HG03469 (cell line): ENCODE results near the gene PFDN4.

Experiments used
- ATAC-seq: cut with Tn5 transposase; IDR thresholded peaks from one replicate; pipeline ENCODE4 v1.9.1; 2021; ENCODE audit warnings: mild to moderate bottlenecking, moderate library complexity, moderate number of reproducible peaks; ENCODE audit not compliant: unreplicated experiment

The PFDN4 gene

DNA sequence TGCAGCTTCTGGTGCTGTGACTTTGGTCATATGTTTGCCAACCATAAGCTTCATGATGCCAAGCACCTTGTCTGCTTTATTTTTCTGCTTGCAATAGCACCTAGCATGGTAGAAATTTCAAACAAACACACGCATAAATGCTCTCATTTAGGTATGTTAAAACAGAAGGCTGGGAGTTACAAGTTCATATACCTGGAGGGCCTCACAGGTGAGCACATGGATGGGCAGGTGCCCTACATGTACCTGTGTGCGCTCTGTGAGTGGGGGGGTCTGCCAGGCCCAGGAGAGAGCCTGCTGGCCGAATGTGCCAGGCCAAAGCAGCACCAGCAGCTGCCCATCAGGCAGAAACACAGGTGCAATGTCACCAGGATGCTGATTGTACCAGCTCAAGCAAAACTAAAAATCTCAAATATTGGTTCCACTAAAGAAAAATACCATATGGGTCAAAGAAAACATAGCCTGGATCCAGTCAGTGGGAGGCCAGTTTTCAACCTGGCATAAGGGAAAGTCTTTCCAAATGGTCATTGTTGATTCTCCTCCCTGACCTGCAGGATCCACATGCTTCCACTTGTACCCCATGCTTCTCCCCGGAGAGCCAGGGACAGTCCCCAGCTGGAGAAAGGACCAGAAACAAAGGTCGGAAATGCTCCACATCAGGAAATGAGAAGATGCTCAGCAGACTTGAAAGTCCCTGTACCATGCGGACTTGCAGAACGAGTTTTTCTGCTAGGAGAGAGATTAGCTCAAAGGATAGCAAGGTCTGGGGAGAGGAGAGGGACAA is 7.2 kb upstream of the PFDN4 start:
- no peak for ATAC-seq

DNA sequence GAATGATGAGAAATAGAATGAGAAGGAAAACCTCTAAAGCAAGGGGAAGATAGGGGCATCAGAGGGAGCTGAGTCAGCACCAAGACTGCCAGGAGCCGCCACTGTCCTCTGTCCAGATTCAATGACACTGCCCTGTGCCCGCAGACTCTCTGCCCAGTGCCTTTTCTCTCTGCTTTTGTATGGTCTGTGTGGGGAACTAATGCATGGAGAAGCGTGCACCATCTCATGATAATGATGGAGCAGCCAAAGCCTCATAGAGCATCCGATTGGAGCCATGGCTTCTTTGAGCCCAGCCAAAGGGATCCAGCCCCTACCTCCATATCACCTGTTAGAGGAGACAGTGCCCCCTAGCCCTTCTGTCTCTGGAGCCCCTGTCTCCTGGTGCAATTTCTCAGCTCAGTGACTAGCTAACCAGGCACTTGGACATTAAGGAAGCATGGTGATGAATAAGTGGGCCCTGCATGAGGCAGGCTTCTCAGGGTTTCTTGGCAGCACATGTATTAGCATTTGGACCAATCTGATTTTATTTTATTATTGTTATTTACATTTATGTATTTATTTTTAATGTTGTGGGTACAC is 6.5 kb upstream of the PFDN4 start:
- ATAC-seq, result no peak

DNA sequence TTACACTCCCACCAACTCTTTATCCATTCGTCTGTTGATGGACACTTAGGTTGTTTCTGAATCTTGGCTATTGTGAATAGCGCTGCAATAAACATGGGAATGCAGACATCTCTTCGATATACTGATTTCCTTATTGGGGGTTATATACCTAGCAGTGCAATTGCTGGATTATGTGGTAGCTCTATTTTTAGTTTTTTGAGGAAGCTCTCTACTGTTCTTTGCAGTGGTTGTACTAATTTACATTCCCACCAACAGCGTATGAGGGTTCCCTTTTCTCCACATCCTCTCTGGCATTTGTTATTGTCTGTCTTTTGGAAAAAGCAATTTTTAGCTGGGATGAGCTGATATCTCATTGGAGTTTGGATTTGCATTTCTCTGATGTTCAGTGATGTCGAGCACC is 4.6 kb upstream of the PFDN4 start:
- ATAC-seq, result no peak

DNA sequence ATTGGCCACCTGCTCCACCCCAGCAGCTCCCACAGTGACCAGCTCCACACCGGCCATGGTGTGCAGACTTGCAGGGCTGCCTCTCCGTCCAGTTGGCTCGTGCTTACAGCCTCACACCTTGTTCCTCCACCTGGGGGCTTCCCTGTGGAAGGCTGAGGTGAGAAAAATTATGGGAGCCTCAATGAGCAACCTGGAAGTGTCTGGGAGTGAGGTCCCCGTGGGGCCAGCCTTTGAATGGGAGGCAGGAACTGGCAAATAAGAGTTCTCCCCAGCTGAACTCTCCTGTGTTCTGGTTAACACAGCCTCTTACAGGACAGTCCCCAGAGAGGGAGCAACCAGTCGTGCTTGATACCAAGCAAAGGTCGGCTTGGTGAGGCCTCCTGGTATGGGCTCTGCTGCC is 3.8 kb upstream of the PFDN4 start:
- ATAC-seq, result no peak

- no peak for ATAC-seq
Measured at GRCh38 chr20:54204481-54204880, 3.4 kb upstream of the PFDN4 start.

GRCh38 chr20:54205450-54205849 is 2.4 kb upstream of the PFDN4 start:
- ATAC-seq, result no peak

GRCh38 chr20:54207053-54207742 is 689 bp upstream of the PFDN4 start:
- no peak for ATAC-seq

DNA sequence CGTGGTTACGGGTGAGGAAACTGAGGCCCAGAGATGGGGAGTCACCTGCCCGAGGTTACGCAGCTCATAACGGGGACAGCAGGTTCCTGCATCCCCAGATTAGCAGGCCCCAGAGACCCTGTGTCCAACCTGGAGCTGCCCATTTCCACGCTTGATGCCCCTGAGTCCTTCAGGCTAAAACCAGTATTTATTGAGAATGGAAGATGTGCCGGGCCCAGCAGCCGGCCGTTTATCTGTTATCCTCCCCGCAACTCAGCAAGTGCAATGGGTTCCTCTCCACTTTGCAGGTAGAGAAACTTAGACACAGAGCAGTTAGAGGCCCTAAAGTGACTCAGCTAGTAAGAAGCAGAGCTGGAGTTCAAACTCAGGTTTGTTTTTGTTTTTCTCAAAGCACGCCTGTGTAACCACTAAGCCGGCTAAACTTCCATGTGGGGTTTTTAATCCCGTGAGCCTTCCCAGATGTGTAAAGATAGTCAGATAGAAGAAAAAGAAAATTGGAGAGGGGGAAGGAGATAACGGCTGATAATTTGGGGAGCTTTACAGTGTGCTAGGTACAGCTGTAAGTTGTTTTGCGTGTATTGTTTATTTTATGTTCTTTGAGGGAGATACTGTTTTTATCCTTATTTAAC is 775 bp downstream of the PFDN4 start:
- no peak for ATAC-seq

DNA sequence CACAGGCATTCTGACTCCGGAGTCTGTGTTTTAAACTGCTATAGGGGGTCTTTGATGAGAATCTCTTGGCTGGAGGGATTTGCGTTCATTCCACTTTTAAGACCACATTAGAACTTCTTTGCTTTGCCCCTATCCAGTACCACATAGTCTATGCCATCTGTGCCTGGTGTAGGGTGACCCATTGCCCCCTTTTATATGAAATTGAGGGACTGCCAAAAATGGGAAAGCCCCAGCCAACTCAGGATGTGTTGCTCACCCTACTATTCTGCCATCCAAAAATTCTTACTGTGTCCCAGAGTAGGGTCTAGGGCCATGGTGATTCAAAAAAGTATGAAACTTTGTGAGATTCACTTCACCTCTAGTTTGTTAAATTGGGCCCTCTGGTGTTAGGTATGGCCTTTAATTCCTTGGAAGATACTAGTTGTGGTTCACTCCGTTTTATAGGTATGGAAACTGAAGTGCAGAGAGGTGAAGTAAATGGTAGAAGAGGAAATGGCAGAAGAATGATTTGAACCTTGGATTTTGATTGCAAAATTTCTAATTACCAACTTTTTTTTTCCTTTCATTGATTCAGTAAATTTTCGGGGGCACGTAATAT is 1.4 kb downstream of the PFDN4 start:
- no peak for ATAC-seq

- no peak for ATAC-seq
Measured at GRCh38 chr20:54212226-54212625, 4.3 kb downstream of the PFDN4 start.

- no peak for ATAC-seq
Measured at GRCh38 chr20:54212871-54213270, 5.0 kb downstream of the PFDN4 start.

GRCh38 chr20:54214566-54214965 is 6.7 kb downstream of the PFDN4 start:
- ATAC-seq, result no peak

DNA sequence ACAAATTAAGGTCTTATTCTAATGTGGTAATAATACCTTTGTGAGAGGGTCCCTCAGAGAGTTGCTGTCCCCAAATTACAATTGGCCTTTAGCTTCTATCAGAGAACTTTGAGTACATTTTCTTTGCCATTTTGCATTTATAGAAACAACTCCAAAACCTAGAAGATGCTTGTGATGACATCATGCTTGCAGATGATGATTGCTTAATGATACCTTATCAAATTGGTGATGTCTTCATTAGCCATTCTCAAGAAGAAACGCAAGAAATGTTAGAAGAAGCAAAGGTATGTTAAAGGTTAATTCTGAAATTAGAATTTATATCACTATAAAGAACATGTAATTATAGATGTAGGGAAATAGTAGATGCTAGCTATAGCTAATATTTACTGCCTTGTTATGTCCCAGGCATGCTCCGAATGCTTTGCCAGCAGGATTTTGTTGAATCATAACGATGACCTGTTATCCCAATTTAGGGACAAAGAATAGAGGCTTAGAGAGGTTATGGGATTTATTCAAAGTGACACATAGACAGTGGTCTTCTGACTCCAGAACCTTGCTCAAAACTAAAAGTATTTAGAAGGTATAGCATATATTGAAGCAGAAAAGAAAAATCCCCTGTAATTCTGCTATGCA is 7.4 kb downstream of the PFDN4 start:
- no peak for ATAC-seq

GRCh38 chr20:54217762-54218161 is 9.9 kb downstream of the PFDN4 start:
- ATAC-seq, result no peak

DNA sequence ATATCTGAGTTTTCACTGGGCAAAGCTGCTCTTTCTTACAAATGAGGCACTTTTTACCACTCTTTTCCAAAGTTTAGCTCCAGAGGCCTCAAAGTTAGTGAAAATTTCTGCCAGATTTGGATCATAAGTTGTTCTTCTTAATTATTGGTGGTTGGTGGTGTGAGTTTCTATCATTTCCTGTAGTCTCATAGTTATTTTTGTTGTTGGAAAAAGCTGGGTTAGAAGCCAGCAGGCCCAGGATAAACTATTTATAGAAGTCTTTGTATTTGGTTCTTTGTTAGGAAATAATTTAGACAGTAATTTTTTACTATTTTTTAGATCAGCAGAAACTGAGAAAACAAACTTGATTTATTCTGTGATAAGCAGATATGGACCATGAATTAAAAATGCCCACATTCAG is 10.6 kb downstream of the PFDN4 start:
- no peak for ATAC-seq

GRCh38 chr20:54219751-54220426 is 12.0 kb downstream of the PFDN4 start:
- ATAC-seq, result no peak

DNA sequence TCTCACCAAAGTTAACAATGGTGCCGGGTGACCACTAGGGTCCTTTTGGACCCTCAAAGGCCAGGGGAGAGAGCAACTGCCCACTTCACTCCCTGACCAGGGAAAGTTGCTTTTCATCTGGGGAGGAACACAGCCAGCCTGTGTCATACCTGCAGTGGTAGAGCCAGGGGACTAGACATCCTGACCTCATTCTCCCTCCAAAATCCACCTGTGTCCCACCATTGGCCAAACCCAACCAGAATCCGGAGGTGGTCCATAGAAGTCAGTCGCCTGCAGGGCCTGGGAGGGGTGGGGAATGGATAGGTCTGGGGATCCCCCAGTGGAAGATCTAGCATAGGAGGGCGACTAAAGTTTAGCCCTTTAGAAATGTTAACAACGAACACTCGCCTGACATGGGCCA is 12.8 kb downstream of the PFDN4 start:
- no peak for ATAC-seq

- peak; percentile 87 for ATAC-seq
Measured at GRCh38 chr20:54221353-54221752, 13.5 kb downstream of the PFDN4 start.

GRCh38 chr20:54221996-54222890 is 14.4 kb downstream of the PFDN4 start:
- ATAC-seq, result no peak
